GM23248 (cell line): ENCODE measurements around the gene COQ8B.

Source experiments
- EZH2 ChIP-seq: fragments of 200-600 bp; sonication (generic); IDR thresholded peaks from 2 replicates; pipeline ENCODE4 v1.6.1; 2018; ENCODE audit warnings: antibody characterized with exemption, mild to moderate bottlenecking; ENCODE audit not compliant: insufficient read depth, poor library complexity, severe bottlenecking
- EZH2phosphoT487 ChIP-seq: fragments of 200-600 bp; sonication (generic); IDR thresholded peaks from 2 replicates; pipeline ENCODE4 v1.6.1; 2018; ENCODE audit warnings: antibody characterized with exemption, moderate library complexity, mild to moderate bottlenecking, low read depth; ENCODE audit not compliant: insufficient read depth

DNA sequence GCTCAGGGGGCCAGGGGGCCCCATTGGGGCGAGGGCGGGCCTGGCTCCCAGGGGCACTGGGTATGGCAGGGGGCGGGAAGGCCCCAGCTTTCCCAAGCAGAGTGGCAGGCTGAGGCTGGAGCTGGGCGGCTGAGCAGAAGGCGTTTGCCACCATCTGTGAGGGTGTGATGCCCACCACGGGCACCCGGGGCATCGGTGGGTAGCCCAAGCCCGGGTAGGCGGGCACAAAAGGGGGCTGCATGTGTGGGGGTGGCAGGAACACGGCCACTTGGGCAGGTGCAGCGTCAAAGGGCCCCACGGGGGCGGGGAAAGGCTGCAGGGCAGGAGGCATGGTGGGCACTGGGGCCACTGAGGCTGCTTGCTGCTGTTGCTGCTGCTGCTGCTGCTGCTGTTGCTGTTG is 49.1 kb downstream of the COQ8B start:
- TF ChIP-seq EZH2 = no peak
- TF ChIP-seq EZH2phosphoT487 = no peak
